ENCODE measurements around the gene COL4A2.

COL4A2 gene

GRCh38 chr13:110458017-110458416 is 150.9 kb downstream of the COL4A2 start:
- no peak for DNase-seq (ENCODE audit: low read depth, low spot score)
- H3K27ac ChIP-seq, result no peak overlapping the region

DNA sequence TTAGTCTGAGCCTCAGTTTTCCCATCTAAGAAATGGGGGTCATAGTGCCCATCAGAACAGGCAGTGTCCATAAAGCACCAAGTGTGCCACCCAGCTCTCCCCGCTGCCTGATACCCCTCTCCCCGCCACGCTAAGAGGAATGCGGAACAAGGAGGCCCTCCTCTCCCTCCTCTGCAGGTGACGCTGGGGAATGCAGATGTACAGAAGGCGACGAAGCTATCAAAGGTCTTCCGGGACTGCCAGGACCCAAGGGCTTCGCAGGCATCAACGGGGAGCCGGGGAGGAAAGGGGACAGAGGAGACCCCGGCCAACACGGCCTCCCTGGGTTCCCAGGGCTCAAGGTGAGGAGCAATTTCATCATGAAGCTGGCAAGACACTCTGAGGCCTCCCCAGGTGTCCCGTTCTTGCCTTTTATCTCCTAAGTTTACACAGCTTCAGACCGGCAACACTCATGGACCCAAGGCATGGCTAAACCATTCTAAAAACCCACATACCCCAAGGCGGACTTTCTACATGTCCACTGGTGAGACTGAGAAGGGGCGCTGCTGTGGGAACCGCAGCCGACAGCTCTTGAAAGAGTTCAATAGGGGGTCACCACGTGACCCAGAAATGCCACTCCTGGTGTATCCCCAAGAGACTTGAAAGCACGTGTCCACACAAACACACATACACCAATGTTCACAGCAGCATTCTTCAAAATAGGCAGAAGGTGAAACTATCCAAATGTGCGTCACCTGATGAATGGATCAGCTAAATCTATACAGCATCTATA is 151.7 kb downstream of the COL4A2 start:
- DNase-seq (ENCODE audit: low read depth, low spot score), result no peak
- H3K27ac ChIP-seq, result no peak overlapping the region

- DNase-seq (ENCODE audit: low read depth, low spot score), result no peak
- H3K27ac ChIP-seq, result no peak overlapping the region
These were observed 155.0 kb downstream of the COL4A2 start for GRCh38 chr13:110462091-110462490.

- DNase-seq (ENCODE audit: low read depth, low spot score), result no peak
- no peak overlapping the region for H3K27ac ChIP-seq
These were observed 156.1 kb downstream of the COL4A2 start for GRCh38 chr13:110463156-110463555.

DNA sequence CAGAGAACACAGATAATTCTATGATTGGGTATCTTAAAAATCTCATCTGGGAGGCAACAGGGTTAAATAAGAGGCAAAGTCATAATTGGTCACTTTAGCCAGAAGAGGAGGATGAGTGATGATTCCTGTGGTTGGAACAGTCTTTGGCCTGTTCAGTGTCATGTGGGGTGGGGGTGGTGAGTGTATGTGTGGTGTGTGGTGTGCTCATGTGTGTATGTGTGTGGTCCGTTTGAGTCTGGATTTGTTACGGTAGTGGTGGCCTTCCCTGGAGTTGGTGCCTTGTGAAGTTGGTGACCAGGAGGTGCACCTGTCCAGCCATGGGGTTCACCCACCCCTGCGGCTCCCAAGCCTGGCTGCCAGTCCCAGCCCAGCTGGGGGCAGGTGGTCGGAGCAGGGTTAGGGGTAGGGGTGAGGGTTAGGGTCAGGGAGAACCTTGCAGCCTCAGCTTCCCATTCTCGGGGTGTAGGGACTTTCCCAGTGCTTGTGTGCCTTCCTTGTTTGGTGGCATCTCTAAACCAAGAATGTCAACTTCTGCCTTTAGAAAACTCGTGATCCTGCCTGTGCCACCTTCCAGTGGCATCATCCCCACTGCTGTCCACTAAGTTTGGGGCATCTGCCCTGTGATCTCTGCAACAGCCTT is 156.9 kb downstream of the COL4A2 start:
- no peak overlapping the region for H3K27ac ChIP-seq
- DNase-seq (ENCODE audit: low read depth, low spot score), result no peak

- no peak overlapping the region for H3K27ac ChIP-seq
- no peak for DNase-seq (ENCODE audit: low read depth, low spot score)
These were observed 157.7 kb downstream of the COL4A2 start for GRCh38 chr13:110464556-110465333.

GRCh38 chr13:110465696-110466095 is 158.6 kb downstream of the COL4A2 start:
- DNase-seq (ENCODE audit: low read depth, low spot score), result no peak
- no peak overlapping the region for H3K27ac ChIP-seq

- DNase-seq (ENCODE audit: low read depth, low spot score), result no peak
- no peak overlapping the region for H3K27ac ChIP-seq
These were observed 159.3 kb downstream of the COL4A2 start for GRCh38 chr13:110466266-110466915.

DNA sequence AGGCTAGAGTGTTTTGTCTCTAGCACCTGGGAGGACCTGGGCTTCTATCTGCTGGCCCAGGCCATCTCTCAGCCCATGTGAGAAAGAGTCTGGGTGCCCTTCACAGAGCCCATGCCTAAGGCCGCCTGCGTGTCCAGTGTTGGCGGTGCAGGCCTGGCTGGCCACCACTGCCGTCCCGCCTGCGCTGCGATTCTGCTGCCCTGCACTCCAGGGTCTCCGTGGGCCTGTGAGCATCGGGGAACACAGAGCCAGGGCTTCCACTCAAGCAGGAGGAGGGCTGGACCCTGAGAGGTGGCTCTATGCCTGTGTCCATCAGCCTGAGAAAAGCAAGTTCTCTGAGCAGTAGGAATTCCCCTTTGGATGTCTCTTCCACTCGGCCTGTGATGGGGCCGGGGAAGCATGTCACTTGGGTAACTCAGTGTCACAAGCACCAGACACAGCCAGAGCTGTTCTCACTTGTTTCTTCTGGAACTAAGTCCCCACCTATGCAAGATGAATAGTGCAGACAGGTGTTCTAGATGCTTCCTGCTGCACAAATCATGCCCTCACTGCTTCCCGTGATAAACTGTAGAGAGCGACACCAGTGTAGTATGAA is 160.5 kb downstream of the COL4A2 start:
- DNase-seq (ENCODE audit: low read depth, low spot score), result no peak

DNA sequence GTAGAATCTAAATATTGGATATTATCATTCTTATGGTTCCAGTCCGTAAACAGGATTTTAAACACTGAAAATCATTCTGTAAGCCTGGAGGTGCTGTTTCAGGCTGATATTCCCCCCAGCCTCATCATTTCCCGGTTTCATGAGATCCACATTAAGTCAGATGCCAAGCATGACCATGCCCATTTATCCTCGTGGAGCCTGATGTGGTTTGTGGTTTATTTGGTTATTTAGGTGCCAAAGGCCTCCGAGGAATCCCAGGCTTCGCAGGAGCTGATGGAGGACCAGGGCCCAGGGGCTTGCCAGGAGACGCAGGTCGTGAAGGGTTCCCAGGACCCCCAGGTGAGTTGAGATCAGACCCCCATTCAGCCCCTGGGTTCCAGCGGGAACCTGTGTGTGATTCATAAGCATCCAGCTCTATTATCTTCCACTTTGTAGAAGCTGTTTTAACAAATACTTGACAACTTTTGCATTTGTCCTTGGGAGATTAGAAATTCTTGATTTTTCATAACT is 162.0 kb downstream of the COL4A2 start:
- no peak overlapping the region for H3K27ac ChIP-seq
- no peak for DNase-seq (ENCODE audit: low read depth, low spot score)

More for the DNA sequence above, 160.5 kb downstream of the COL4A2 start:
- no peak overlapping the region for H3K27ac ChIP-seq

DNA sequence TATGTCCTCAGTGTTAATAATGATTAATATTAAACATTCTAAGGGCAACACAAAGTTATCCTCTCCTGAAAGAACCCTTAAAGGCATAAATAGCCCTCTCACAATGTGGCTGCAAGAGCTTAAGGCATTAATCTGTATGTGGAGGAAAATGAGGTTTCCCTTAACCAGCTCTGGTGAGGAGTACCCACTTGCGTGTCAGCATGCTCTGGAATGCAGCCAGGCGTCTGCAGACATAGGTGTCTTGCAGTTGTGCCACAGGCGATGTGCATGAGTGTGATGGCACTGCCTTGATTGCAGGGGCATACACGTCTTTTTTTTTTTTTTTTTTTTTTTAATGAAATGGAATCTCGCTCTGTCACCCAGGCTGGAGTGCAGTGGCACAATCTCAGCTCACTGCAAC is 162.5 kb downstream of the COL4A2 start:
- H3K27ac ChIP-seq, result no peak overlapping the region
- DNase-seq (ENCODE audit: low read depth, low spot score), result no peak

DNA sequence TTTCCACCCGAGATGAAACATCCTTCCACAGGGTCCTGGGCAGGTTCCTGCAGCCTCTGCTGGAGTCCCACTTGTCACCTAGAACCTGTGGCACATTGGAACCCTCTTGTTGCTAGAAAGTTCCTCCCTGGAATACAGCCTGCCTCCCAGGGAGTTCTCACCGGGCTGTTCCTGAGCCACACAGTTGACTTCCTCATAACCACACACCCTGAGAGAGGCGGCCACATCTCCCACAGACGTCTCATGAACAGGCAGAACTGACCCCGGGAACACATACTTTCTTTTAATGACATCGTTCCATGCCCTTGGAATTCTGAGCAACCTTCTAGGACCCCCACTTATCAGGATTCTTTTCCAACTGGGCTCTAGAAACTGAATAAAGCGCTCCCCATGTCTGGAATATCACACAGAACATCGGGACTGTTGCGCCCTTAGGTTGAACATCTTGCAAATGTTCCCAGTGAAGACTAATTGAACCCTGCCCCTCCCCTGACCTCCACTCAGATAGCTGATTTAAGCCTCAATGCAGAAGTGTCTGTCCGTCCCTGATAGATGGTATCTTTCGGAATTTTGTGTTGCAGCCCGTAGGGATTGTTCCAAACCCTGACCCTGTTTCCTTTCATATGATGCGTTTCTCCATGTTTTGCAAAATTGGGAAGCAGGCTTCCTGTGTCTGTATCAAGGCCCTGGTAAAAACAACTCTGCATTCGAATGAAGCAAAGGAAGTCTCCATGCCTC is 163.4 kb downstream of the COL4A2 start:
- H3K27ac ChIP-seq, result no peak overlapping the region
- DNase-seq (ENCODE audit: low read depth, low spot score), result no peak

DNA sequence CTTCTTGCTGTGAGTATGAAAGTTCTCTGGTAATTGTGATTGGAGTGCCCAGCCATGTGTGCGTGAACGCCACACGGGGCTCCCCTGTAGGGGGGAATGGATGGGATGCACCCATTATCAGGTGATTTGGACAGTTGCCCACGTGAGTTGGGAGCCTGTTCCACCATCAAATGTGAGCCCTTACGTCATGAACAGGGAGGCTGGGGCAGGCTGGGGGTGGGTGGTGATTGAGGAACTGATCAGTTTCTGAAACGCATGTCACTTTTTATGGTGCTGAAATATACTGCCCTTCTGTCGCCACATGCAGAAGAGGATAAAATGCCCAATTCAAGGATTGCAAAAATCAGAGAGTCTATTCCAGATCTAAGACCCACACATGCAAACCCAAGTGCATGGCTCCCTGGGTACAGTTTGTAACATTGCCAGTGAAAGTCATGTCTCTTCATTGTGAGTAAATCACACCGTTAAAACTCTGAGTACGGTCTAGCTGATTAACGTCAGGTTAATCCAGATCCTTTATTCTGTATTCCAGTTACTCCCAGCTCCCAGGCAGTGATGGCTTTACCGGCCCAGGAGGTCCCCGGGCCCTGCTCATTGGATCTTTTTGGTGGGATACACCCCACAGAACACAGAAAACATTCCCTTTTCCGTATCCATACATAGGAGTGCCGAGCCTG is 164.2 kb downstream of the COL4A2 start:
- no peak overlapping the region for H3K27ac ChIP-seq
- DNase-seq (ENCODE audit: low read depth, low spot score), result no peak

- DNase-seq (ENCODE audit: low read depth, low spot score), result no peak
- no peak overlapping the region for H3K27ac ChIP-seq
These were observed 164.7 kb downstream of the COL4A2 start for GRCh38 chr13:110471833-110472162.

DNA sequence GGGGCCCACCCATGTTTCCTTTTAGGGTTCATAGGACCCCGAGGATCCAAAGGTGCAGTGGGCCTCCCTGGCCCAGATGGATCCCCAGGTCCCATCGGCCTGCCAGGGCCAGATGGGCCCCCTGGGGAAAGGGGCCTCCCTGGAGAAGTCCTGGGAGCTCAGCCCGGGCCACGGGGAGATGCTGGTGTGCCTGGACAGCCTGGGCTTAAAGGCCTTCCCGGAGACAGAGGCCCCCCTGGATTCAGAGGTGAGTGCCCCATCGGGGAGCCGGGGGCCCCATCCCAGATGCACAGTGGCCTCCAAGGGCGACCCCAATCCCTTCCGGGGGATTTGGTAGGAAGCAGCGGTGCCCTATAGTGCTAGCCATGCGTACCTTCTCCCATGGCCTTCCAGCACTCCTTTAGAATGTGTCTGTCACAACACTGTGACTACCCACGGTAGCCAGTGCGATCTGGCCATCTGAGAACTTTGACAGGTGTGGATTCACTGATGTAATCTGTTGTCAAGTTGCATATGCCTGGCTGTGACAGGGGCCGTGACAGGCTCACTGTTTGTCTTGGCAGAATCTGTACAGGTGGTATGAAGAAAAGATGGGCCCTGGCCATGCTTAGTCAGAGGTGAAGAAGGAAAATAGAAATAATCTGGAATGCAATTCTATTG is 165.9 kb downstream of the COL4A2 start:
- no peak for DNase-seq (ENCODE audit: low read depth, low spot score)
- no peak overlapping the region for H3K27ac ChIP-seq

DNA sequence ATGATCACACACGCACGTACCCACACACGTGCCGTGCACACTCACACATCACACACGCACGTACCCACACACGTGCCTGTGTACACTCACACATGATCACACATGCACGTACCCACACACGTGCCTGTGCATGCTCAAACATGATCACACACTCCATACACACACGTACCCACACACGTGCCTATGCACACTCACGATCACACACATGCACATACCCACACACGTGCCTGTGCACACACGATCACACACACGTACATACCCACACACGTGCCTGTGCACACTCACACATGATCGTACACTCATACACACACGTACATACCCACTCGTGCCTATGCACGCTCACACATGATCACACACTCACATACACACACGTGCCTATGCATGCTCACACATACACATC is 167.6 kb downstream of the COL4A2 start:
- no peak for DNase-seq (ENCODE audit: low read depth, low spot score)

DNA sequence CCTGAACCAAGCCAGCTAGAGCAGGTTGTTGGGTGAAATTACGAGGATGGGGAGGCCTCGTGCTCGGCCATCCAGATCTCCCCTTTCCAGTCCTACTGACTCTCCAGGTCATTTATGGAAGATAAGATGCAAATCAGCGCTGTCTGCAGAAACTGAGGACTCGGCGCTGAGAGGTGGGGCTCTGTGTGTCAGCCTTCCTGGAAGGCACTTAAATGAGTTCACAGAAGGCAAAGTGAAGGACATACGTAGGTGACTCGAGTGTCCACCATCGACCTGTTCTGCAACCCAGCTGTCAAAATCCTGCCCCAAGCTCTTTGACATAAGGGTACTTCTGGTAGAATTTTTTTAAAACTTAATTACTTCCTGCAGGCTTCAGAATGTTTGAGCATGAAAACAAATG is 168.0 kb downstream of the COL4A2 start:
- DNase-seq (ENCODE audit: low read depth, low spot score), result no peak
- H3K27ac ChIP-seq, result no peak overlapping the region

More for the DNA sequence above, 167.6 kb downstream of the COL4A2 start:
- H3K27ac ChIP-seq, result no peak overlapping the region

GRCh38 chr13:110475550-110476219 is 168.6 kb downstream of the COL4A2 start:
- no peak for DNase-seq (ENCODE audit: low read depth, low spot score)
- no peak overlapping the region for H3K27ac ChIP-seq
